HG03469 (cell line): ENCODE data around the gene TGFBR3.
A peak's percentile ranks its signal among the peaks of the same experiment; 100 is the strongest.

Experiments used
- ATAC-seq: cut with Tn5 transposase; IDR thresholded peaks from one replicate; pipeline ENCODE4 v1.9.1; 2021; ENCODE audit warnings: mild to moderate bottlenecking, moderate library complexity, moderate number of reproducible peaks; ENCODE audit not compliant: unreplicated experiment

Gene TGFBR3

DNA sequence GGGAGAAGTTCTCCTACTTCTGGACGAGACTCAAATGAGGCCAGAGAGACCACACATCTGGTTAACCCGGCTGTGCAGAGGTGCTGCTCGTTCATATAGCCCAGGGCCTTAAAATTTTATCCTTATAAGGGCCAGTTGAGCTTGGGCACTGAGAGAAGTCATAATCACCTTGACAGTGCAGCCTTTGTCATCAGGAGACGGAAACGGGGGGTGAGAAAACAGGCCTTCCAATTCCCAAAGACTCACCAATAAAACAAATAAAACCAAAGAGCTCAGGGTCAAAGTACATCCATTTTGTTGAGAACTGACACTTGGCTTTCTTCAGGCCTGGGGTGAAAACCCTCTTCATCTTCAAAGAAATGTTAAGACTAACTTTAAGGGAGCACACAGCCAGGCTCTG, 167.1 kb downstream of the TGFBR3 start:
- no peak for ATAC-seq

DNA sequence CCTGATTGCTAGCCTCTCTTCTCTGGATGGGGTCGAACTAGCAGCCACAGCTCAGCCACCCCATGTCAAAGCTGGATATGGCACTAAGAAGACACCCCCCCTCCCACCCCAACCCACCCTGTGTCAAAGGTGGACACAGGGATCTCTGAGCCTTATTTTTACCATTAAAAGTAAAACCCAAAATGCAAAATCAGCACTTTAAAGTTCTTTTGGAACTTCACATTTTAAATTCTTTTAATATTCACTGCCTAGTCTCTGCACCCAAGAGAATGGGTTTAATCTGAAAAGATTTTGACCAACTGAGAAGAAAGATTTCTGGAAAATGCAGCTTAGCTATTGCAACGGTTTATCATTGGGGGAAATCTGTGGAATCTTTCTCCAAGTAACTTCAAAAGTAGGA, 167.6 kb downstream of the TGFBR3 start:
- no peak for ATAC-seq

DNA sequence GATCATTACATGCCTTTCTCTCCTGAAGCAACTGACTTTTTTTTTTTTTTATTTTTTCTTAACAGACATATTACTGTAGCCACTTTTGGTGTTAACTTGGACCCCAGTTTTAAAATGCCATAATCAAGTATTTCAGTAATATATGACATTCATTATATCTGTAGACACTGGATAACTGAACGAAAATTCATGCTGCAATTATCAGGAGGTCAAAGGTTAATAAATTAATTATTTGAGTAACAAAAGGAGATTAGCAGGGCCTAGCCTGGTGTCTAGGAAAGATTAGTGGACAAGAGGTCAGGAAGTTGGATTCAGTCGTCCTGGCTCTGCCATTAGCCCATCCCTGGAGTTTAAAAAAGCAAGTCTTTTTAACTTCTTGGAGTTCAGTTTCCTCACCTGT, 168.1 kb downstream of the TGFBR3 start:
- no peak for ATAC-seq

DNA sequence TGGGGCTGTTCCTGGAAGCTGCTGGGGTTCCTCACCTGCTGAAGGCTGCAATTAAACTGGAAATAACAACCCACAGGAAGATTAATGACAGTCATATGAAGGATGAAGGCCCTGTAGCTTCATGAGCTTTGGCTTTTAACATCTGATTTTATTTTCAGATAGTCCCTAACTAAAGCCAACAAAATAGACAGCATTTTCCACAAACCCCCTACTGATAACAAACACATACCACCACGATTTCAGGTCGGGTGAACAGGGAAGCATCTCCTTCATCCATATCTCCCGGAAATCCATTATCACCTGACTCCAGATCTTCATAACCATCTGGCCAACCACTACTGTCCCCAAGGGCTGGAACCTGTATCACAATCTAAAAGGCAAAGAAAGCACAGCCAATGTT, 169.6 kb downstream of the TGFBR3 start:
- ATAC-seq = no peak

DNA sequence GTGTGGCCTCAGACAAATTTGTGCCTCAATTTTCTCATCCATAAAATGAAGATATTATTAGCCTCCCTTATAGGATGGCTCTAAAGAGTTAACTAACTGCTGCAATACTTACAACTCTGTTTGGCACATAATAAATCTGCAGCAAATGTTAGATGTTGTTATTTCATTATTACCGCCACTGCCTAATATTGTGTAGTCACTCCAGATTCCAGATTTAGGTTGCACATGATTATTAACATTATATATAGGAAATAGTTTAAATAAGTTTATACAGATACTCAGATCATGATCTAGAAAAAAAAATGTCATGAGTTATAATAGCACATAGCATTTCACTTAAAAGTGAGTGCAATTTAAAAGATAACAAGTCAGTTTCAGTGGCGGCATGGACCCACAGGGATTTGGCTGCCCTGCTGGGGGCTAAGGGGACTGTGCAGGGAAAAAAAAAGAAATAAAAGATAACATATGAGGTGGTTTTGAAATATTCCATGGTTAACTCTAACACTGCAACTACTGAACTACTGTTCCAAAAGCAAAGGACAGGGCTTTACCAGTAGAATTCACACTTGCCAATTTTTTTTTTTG, 170.4 kb downstream of the TGFBR3 start:
- ATAC-seq = no peak

DNA sequence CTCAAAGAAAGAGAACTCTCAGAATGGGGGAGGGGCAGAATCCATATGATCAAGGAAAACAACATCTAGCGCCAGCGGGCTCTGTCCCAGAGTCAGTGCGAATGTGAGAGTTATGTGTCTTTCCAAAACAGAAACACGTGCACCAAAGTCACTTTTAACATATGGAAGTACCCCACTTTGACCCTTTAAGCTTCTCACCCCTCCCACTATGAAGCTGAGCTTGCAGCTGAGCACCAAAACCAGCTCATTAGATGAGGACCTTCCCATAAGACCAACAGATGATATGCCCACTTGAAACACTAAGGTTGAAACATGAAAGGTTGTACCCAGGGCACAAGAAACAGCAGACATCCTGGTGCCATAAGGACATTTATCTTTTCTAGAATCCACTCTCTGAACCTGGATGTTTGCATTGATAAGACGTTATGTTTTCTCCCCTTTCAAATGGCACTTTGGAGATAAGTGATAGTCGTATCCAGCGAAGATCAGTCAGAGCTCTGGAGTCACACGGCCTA, 171.0 kb downstream of the TGFBR3 start:
- ATAC-seq = no peak

DNA sequence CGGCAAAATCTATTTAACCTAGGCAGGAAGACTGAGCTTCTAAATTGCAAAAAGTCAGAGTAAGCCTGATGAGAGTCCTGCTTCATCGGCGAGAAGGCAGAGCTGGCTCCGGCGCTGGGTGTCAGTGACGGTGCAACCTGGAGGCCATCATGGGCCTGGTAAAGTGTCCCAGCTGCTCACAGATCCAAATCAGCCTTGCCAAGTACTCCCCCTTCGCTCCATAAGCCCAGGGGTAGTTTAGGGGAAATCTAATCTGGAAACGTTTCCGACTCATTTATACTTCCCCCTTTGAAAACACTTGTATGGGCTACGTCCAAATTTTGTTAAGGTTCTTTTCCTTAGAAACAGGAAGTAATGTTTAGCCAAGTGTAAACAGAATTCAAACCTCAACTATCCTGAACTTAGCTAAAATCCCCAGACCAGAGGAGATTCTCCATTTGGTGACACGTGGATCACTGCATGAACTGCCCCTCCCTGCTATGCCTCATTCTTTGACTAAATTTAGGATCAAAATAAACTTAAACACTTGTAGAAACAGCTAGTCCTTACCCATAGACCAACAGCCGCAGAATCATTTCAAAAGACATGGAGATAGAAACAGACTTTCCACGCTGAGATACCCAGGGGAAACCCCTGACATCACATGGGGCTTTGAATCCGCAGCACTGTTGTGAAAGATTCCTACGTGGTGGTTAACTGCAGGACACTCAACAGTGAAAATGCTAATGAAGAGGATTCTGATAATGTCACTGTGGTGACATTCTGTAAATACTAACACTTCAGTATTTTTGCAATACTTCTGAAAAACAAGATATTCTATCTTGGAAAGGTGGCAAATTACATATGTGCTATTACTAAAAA, 172.7 kb downstream of the TGFBR3 start:
- ATAC-seq = peak; percentile 47

DNA sequence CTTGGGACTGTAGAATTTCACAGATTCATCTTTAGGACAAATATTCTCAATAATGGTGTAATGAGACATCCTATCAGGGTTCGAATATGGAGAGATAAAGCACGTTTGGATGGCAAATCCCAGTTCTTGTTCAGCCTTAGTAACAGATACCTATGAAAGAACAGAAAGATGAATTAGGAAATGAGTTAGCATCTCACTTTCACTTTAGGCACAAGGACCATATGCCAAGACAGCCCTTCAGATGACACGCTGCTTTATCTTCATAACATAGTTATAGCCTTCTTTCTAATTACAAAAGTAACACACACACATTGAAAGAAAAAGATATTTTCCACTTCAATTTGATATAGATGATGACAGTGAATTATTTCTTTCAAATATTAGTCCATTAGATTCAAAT, 173.6 kb downstream of the TGFBR3 start:
- no peak for ATAC-seq

DNA sequence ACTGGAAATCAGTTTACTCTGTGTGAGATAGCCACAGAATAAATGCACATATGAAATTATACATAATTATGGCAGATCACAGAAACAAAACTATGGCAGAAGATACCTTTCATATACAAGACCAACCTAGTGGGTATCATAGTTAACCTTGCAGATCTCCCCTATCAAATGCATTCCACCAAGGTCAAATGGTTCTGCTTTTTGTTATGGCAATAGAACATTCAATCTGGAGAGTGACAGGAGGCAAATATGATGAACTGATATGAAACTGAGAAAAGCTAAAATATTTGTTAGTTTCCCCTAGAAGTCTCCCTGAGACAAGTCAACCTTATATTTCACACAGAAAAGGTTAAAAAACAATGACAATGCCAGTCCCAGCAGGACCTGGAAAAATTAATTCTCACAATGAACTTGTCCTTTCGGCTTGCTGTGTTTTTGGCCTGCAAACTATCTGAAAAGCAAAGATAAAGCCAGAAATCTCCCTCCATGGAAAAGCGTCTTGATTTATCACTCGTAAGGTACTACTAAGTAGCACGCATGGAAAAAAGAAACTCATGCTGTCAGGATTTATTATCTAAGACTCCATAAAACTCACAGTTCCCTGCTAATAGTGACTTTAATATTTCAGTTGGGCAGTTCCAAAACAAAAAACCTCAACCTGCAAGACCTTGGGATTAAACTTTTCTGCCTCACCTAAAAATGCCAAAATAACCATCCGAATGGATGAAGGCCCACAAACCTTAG, 174.3 kb downstream of the TGFBR3 start:
- ATAC-seq = no peak

DNA sequence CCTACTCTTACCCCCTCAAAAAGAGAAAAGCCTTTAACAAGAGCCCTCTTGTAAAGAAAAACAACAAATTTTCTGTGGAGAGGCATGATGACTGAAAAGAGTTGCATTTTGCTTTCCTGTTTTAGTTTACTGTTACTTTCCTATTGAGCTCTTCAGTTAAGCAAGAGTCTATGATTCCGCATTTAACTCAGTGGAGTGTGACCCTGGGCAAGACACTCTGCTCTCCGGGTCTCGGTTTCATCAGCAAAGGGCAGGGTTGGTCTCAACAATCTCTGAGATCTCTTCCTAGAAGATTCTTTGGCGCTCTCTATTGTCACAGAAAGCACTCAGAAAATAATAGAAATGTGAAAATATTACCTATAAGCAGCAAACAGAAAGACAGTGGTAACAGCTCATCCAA, 175.7 kb downstream of the TGFBR3 start:
- ATAC-seq = no peak

DNA sequence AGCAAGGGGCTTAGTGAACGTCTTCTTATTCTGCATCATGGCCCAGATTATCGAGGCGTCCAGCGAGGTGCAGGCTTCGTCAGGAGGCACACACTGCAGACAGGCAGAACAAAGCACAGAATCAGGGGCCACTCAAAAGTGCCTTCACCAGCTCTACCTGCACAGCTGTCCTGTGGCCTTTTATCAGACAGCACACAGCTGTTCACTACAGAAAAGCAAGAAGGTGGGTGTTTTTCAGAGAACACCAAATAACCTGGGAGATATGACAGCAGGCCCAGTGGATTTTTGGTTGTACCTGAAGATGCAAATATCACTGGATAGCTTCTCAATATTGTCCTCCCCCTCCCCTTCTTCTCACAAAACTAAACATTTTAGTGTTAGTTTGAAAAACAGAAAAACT, 177.3 kb downstream of the TGFBR3 start:
- no peak for ATAC-seq

DNA sequence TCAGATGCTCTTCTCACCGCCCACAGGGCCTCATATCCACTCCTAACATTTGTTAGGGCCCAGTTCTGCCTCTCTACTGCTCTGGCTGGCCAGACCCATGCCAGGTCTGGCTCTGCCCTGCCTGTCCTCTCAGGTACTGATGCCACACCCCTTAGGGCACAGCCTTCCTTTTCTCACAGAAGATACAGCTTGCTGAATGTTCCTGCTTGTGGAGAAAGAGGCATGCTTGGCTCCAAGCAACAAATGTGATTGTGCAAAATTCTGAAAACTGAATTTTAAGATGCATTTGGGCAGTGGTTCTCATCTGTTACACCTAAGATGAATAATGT, 178.1 kb downstream of the TGFBR3 start:
- no peak for ATAC-seq

DNA sequence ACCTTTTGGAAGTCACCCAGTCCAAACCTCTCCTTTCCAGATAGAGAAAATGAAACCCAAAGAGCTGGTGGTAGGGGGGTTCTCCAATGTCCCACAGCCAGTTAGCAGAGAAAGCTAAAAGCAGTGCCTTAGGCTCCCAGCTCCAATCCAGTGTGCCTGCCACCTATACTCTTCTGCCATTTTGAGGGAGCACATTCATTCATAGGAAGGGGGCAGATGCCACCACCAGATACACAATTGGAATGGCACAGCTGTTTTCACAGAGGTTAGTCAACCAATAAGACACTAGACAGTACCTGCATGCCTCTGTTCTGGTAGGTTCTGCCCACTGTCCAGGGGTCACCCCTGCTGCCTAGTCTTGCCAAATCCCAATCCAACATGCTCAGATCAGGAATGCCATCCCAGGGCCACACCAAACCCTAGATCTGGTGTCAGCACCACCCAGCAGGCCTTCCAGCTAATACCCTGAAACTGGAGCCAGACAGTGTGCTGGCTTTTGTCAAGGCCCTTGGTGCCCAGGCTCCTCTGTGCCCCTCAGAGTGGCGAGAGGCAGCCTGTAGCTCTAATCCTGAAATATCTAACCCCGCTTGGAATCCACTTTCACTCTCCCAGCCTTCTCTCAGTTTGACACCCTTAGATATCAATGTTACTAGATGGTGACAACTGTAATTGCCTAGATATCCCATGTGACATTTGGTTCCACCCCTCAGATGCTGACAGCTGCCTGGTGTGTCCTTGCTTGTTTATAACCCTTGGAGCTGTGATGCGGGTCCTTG, 178.6 kb downstream of the TGFBR3 start:
- ATAC-seq = no peak

DNA sequence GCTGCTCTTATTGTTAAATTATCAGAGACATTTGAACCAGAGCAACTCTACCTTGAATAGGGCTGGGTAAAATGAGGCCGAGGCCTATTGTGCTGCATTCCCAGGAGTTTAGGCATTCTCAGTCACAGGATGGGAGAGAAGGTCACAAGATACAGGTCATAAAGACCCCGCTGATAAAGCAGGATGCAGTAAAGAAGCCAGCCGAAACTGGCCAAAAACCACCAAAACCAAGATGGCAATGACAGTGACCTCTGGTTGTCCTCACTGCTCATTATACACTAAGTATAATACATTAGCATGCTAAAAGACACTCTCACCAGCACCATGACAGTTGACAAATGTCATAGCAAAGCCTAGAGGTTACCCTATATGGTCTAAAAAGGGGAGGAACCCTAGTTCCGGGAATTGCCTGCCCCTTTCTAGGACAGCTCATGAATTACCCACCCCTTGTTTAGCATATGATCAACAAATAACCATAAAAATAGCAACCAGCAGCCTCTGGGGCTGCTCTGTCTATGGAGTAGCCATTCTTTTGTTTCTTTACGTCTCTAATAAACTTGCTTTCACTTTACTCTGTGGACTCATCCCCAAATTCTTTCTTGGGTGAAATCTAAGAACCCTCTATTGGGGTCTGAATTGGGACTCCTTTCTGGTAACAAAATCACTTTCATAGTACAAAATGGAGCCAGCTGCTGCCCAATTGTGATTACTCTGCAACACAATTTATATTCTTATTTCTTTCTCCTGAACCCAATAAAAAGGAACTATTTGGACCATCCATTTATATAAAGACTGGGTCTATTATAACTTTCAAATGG, 179.6 kb downstream of the TGFBR3 start:
- no peak for ATAC-seq

DNA sequence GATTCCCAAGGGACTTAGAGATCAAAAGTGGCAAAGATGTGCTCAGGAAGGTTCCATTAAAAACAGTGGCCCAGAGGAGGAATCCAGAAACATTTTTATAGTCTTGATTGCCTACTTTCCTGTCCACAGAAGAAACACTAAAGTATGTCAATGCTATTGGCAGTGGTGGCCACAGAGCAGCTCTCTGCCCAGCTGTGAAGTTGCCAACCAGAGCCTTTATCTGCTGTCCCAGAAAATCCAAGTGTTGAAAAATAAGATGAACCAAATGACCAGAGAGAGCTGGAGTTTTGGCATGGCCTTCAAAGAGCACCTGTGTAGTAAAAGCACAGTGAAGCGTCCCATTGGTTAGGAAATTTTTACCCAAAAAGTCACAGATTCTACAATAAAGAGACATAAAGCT, 181.2 kb downstream of the TGFBR3 start:
- ATAC-seq = no peak

DNA sequence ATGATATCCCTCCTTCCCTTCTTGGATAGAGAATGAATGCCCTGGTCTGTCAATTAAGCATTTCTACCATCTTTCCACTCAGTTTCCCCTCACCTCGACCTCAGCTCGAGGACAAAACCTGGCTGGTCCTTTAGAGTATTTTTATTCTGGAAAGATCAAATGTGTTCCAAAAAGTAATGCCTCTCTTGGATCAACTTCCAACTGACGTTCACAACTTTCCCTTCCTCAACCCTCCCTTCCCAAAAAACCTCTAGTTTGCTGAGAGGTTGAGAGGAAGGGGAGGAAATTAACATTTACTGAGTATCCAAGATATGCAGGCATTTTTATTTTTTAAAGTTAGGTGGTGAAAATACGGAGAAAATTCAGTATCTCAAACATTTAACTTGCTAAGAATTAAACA, 182.9 kb downstream of the TGFBR3 start:
- ATAC-seq = no peak

DNA sequence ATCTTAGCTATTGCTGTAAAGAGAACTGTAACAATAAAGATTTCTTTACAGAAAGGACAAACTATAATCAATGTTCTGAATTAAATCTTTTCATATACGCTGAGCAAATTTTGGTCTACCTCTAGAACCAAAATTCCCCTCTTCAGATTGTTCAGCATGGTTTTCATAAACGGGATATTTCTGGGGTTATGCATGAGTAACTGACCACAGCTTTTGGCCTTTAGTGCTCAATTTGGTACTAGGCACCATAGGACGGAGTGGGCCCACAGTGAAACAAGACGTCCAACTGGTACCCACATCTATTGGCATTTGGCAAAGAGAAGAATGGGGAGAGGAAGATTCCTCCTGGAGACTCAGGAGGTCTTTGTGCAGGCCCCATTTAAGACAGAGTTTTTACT, 184.5 kb downstream of the TGFBR3 start:
- ATAC-seq = no peak

DNA sequence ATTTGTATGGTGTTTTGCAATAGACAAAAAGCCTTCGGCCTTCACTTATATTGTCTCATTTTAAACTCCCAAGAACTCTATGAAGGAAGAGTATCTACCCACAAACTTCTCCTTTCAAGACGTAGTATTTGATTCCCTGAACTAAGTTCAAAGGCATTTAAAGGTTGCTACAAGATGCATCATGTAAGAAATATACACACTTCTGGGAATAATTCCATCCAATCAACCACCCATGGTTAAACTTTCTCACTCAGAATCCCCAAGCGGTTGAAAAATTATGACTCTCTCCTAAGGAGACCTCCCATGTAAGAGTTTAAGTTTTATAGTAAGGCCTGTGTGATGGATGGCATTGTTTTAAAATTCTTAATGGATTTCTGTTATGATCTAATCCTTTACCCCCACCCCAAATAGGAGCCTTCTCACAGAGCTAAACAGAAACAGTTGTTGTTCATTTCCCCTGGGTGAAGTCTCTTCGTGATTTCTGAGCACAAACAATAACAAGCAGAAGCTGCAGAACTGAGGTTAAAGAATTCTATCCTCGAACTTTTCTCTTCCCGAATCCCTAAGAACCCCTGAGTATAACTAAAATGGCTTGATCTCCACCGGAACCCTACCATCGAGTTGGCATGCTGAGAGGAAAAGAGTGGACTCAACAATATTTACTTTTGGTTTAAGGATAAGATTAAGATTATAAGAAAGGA, 185.0 kb downstream of the TGFBR3 start:
- ATAC-seq = no peak

DNA sequence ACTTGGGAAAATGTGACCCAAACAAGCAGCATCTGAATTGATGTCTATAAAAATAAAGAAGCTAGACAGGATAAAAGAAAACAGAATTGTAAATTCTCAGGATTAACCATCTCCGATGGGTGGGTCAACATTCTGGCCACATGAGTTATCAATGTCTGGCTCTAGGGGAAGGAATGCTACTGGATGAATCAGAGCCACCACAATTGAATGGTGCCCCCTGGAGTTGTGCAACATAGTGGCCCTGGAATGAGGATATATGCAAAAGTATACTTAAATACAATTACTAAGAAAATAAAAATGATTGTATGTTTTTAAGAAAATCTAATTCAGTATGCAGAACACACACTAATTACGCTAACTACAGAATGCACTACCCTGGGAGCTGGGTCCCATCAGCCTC, 185.6 kb downstream of the TGFBR3 start:
- ATAC-seq = no peak
